Stimulated activated CD4-positive, alpha-beta T cell treated with anti-CD3 and anti-CD28 coated beads, Interleukin-1b, Interleukin-23, amount 100 ng/mL, for 48 hours (primary cell): ENCODE results near the gene VEZT.
A peak's percentile ranks its signal among the peaks of the same experiment; 100 is the strongest.

ENCODE experiments used
- DNase-seq: peaks from one replicate; pipeline ENCODE4 v3.0.0-alpha.2; 2020

The VEZT gene

DNA sequence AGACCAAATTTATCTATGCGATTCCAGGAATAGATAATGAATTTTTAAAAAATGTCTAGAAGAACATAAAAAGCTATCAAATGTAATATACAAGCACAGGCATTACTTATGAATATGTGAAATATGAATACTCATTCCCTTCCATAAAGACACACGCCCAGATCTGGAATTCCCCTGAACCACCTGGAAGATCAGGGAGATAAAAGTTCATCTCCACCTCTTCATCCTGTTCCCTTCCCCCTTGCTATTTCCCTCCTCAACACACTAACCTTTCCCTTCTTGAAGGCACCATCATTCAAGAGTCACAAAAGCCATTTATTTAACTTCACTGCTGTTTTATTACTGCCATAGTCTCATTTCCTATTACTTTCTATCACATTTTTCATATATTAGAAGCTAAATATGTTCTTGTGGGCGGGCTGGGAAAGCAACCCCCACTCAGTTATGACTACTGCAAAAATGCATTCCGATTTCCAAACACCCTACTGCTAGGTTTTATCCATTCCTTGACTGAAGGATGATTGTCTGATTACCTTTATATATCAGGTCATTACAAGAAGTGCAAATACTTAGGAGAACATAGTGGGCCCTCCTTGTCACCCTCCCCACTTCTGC is 16.4 kb upstream of the VEZT start:
- DNase-seq: no peak

DNA sequence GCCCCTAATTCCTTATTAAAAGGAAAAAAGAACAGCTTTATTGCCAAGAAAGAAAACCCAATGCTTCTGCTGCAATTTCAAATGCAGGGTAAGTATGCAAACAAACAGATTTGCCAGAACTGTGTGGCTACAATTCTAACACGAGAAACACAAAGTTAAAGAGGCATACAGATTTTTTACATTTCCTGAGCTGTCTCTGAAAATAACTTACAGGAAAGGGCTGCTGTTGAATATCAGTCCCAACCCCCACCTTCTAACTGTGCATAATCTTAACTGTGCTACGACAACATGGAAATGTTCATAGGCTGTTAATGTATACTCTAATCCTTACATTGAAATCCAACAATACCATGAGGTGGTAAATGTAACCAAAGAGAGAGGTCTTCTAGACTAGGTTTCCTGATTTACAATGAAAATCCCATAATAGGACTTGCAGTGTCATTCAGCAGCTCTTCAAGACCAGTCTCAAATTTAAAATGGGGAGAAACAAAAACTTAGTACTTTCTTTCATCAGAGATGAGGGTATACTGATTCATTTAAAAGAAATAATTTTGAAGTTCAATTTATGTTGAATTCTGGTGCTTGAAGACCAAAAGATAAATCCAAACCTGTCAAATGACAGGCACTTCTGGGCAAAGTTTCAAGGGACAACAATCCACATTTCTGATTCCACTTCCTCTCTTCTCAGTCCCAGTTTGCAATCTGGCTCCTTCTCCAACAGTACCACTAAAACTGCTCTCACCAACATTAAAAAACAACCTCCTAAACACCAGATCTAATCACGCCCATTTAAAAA is 14.7 kb upstream of the VEZT start:
- no peak for DNase-seq

DNA sequence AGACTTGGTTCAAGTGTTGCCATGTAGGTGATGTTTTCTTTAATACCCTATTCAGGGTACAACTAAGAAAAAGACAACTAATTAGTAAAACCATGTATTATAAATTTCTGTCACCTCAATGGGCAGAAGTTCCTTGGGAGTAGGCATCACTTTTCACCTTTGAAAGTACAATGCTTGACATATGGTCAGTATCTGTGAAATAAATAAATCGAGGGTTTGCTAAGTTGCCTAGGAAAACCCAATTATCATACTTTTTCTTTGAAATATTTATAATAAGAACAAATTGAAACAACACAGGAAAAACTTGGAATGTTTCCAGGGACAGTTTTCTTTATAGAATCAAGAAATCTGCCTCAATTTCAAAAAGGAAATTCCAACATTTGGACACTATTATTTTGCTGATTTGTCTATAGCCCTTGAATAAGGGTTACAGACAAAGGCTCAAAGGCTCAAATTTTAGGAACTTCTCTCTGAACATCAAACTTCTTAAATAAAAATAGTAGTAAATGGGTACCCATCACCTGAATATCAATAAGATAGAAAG is 14.0 kb upstream of the VEZT start:
- no peak for DNase-seq

DNA sequence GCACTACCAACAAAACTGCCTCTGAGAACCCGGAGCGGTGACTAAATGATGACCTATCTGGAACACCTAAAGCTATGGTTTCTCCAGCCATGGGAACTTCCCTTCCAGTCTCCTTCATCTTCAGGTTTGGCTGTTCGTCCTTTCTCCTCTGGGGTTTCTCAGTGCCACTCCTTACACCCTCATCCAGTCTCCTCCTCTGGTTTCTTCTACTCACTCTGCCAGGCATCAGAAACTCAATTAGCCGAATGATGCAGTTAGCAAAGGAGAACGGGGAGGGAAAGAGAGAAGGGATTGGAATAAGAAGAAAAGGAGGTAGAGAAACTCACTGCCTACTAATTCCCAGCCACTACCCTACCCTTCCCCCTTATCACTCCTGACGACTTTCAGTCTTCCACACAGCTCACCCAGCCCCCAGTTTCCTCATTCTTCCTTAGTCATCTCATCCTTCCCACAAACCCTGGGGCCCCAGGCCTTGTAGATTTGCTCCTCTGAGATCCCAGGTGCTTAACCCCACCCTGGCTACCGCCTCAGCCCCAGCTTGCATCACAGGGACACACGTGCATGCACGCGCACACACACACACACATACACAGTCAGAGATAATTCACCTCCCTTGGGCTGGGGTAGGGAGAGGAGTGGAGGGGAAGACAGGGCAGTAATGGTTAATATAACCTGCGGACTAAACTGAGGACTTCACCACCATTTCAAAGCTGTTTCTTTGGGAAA is 13.3 kb upstream of the VEZT start:
- DNase-seq: peak; percentile 12

DNA sequence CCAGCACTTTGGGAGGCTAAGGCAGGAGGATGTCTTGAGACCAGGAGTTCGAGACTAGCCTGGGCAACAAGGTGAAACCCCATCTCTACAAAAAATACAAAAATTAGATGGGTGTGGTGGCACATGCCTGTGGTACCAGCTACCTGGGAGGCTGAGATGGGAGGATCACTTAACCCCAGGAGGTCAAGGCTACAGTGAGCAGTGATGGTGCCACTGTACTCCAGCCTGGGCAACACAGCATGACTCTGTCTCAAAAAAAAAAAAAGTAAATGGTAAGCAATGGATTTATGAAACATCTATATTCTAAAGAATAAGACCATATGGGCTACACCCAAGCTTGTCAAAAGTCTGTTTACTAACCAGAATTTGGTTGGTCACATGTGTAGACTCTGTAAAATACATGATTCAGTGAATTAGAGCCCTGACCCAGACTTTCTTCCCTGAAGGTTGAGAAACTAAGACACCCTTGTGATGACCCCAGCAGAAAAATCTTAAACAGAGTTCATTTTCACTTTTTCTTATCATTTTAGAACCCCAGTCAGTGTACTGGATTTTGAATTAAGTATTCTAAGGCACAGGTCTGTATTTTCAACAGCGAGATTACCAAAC is 12.5 kb upstream of the VEZT start:
- DNase-seq: no peak

DNA sequence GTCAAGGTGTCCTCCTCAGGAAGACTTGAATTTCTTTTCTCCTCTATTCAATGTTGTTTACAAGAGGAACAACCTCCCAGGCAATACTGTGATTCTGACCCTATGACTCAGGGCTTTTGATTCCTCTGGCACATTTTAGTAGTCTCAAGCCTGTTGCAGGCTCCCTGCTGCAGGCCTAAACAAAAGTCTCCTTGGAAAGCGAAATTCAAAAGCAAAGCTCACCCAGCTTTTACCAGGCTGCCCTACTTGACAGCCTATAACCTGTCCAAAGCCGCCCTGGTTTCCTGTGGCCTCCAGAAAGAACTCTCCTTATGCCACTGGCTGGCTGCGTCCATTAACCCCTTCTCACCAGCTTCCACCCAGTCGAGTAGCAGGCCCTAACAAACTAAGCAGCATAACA is 11.9 kb upstream of the VEZT start:
- no peak for DNase-seq

DNA sequence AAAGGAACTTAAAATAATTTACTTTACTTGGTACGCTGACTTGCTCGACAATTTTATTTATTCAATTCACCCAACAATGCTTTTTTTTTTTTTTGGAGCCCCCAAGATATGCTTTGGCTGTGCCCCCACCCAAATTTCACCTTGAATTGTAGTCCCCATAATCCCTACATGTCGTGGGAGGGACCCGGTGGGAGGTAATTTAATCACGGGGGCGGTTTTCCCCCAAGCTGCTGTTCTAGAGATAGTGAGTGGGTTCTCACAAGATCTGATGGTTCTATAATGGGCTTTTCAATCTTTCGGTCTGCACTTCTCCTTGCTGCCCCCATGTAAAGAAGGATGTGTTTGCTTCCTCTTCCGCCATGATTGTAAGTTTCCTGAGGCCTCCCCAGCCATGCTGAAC is 10.7 kb upstream of the VEZT start:
- DNase-seq: no peak

DNA sequence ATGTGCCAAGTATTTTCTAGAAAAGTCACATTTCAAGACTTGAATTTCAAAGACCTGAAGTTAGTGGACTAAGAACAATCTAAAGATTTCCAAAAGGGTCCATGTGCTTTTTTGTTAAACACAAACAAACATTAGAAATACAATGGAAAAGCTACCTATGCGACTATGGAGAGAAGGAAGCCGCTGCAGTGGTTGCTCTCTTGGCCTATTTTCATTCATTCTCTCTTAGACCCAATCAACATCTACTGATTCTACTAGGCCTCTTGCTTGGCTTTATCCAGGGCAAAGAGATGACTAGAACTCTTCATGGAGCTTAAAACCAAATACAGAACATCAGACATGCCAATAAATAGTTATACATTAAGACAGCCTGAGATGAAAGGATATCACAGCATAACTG is 10.2 kb upstream of the VEZT start:
- DNase-seq: no peak

DNA sequence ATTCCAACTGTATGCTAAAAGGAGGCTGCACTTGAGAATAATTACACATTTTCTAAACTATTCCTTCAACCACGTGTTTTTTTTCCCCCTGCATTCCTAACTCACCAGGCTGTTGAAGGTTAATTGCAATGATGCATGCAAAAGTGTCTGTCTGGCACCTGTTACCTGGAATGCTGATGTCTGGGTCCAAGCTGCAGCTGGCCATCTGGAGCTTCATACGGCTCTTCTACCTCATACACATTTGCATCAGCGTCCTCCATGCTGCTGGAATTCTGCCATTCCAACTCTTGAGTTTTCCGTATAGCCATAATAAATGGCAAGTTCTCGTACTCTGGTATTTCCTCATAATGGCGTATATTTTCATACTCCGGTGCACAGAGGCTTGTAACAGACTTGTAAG is 8.9 kb upstream of the VEZT start:
- no peak for DNase-seq

DNA sequence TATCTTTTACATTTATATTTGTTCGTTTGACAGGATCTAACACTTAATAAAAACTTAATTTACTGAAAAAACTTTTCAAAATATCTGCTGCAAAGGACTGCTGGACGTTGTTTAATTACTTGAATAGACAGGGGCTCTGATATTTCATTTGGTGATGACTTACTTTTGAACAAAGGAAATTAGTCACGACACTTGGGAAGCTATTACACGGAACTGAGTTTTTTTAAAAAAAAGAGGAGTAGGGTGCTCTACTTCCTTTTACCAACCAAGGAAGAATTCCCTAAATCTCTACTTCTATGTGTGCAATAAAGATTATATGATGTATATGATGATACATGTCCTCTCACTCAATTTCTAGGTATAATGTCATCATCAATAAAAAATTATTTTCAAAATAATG is 5.0 kb upstream of the VEZT start:
- no peak for DNase-seq

DNA sequence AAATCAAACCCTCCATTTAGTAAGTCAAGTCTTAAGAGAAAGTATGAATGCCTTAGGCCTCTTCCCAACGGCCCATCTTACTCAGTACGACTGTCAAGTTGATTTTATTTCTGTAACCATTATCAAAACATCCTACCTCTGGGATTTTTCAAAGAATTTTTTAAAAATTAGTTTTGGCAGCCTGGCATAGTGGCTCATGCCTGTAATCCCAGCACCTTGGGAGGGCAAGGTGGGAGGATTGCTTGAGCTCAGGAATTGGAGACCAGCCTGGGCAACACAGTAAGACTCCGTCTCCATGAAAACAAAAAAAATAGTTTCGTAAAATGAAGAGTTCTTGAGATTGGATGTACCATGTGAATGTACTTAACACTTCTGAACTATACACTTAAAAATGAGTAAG is 4.5 kb upstream of the VEZT start:
- DNase-seq: no peak

DNA sequence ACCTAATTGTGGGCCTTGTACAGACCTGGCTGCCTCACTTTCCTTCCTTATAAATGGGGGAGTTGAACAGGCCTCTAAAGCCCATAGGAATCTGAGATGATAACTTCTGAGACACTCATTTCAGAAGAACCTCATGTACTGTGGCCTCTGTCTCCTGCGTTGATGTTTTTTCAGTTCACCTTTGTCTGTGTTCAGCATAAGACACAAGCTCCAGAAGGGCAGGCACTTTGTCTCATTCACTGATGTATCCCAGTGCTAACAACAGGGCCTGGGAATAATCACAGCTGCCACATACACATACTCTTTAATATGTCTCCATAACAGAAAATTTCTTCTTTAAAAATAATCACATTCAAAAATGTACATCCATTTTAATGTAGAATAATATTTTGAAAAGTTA is 3.7 kb upstream of the VEZT start:
- DNase-seq: no peak

DNA sequence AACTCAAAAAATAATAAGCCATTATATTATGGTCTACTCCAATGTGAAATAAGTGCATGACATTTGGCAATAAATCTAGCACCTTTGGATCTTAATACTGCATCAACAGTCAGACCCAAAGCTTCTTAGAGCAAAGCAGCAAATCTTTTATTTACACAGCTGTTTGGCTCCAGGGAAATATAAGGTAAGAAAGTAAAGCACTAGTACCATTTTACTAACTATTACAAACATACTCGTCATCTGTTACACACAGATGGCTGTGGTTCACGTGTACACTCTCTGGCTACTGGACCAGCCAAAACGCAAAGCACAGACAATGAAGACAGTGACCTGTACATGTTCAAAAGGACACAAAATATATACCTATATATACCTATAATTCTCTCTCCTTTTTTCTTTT is 3.1 kb upstream of the VEZT start:
- no peak for DNase-seq

DNA sequence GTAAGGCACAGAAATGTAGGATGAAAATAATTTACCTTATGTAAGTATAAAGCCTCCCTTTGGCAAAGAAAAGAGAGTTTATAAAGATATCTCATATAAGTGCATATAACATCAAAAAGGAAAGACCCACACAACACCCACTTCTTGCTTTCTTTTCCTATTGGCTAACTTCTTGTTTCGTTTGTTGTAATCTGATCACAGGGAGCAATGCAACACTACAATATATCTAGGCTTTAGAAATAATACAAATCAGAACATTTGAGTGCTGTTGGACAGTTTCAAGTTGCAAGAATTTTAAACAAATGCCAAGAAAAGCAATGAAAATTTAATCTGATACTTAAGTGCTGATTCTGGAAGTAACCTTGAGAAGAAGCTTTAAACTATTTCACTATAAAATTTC is 1.7 kb upstream of the VEZT start:
- DNase-seq: no peak

DNA sequence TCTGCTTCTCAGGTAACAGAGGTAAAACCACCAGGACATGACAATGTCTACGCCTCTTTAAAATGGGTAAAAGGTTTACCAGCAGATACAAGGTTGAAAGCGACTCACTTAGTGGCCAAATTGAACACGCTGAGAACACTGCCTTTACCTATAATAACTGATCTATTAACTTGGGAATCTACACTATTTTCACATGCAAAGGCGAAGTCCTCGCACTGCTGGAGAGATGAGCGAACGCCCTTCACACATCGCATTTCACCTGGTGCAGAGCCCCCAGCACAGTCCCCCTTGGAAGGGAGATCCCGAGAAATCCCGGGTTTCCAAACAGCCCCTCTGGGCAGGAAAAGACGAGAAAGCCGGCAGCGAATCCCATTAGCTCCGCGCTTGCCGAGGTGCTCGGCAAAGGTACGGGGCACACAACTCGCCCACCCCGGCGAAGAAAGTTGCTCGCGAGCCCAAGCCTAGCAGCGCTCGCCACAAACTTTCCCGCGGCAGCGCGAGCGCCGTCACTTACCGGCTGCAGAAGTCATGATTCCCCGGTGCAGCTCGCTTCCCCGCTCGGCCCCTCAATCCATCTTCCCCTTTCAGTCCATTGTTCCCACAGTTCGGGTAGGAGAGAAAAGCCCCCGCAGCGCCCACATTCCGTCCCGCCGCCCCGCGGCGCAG is 763 bp upstream of the VEZT start:
- DNase-seq: no peak

DNA sequence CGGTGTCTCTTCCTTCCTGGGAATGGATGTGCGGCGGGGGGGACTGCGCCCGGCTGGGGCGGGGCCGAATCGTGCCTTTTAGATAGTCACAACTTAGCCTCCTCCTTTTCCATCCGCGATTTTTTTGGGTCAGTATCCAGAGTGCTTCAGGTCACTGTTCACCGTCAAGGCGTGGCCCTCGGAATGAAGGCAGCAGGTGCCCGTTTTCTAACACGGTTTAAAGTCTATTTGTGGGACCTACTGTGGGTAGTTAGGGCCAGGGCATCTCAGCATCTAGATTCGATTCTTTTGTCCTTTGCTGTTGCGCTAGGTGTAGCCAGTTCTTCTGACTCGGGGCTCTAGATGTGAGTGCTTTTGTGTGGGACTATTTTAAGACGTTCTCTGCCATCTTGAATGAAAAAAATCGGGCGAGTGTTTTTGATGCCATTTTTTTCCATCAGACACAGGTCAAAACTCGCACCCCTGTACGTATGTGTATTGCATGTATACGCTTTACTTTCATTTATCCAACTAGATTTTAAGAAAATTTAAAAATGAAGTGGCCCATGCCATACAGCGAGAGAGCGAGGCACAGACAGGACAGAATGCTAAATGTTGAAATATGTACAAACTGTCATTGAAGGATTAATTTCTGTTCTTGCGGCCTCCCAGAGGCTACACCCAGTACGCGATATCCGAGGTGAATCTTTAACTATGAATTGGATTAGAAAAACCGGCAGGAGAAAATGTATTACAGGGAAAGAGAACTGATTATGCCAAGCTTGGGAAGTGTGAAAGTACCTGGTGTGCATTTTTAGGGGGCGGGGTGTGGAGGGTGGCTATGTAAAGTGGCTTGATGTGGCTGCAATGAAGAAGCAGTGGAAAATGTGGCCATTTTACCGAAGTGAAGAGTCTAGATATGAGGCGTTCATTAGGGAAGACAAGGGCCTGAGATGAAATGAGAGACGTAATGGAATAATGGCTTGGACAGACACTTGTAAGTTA is 835 bp downstream of the VEZT start:
- peak; percentile 37 for DNase-seq

DNA sequence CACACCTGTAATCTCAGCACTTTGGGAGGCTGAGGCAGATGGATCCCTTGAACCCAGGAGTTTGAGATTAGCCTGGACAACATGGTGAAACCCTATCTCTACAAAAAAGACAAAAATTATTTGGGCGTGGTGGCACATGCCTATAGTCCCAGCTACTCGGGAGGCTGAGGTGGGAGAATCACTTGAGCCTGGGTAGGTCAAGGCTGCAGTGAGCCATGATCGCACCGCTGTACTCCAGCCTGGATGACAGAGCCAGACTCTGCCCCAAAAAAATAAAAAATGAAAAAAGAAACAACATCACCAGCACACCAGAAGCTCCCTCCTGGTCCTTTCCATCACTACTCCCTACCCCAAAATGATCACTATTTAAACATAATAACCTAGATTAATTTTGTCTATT is 2.6 kb downstream of the VEZT start:
- DNase-seq: no peak

DNA sequence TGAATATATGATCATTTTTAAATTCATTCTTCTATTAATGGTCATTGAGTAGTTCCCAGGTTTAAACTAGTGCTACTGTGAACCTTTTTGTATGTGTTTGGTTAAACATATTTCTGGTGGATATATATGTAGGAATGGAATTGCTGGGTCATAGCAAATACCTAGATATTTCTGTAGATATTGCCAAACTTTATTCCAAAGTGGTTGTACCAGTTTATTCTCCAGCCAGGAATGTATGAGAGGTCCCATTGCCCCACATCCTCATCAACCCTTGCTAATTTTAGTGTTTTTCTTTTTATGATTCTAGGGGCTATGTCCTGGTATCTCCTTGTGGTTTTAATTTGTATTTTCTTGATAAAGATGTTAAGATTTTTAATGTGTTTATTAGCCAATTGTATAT is 3.1 kb downstream of the VEZT start:
- DNase-seq: no peak

DNA sequence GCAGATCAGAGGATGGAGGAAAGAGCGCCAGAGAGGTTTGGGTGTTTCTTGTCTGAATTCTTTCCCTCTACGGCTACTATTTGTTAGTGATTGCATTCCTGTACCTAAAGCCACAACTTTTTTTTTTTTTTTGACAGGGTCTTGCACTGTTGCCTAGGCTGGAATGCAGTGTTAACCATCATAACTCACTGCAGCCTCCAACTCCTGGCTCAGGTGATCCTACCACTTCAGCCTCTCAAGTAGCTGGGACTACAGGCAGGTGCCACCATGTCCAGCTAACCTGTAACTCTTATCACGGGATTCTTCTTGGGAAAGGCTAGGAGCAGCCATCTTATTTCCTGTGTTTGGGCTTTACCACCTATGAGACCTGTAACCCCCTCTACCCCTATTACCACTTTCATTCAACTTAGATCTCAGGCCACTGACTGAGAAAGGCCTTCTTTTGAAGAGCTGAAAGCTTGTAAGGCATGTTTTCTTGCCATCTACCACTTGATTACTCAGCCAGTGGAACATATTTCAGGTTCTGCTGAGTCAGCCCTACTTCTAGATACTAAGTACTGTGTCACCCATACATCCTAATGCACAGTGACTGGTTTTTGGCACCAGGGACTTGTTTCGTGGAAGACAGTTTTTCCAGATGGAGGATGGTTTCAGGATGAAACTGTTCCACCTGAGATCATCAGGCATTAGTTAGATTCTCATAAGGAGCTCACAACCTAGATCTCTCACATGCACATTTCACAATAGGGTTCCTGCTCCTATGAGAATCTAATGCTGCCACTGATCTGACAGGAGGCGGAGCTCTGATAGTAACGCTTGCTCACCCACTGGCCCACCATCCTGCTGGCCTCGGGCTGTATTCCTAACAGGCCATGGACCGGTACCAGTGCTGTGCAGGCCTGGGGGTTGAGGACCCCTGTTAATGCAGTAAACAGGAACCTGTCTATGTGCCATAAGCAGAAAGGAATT is 6.9 kb downstream of the VEZT start:
- DNase-seq: peak; percentile 13

DNA sequence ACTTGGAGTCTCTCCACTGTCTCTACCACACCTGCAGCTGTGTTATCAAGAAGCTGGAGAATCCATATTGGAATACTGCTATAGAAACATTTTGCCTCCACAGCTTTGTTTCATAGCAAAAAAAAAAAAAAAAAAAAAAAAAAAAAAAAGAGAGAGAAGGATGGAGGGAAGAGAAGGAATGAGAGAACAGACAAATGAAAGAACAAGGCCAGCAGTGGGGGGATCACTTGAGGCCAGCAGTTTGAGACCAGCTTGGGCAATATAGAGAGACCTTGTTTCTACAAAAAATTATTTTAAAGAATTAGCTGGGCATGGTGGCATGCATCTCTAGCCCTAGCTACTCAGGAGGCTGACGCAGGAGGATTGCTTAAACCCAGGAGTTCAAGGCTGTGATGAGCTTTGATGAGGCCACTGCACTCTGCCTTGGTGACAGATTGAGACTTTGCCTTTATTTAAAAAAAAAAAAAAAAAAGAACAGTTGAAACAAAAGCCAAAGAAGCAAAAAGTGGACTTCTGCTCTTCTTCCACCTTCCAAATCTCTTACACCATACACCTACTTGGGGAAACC is 8.1 kb downstream of the VEZT start:
- no peak for DNase-seq
